ENCODE measurements around the gene FAHD2B.
"Not testable (repeated sequence)": the region's sequence is repeated elsewhere in the genome, so short reads cannot be mapped to it uniquely, and the experiment has no call there.

FAHD2B gene

GRCh38 chr2:97067279-97068004 is 27.2 kb downstream of the FAHD2B start:
- no peak for DNase-seq

- not testable (repeated sequence) for DNase-seq
Observed at GRCh38 chr2:97066030-97066429, 28.7 kb downstream of the FAHD2B start.

GRCh38 chr2:97062020-97062419 is 32.7 kb downstream of the FAHD2B start:
- not testable (repeated sequence) for DNase-seq

GRCh38 chr2:97059782-97060181 is 34.9 kb downstream of the FAHD2B start:
- DNase-seq: not testable (repeated sequence)

- not testable (repeated sequence) for DNase-seq
Observed at GRCh38 chr2:97056150-97056549, 38.5 kb downstream of the FAHD2B start.

- not testable (repeated sequence) for DNase-seq
Observed at GRCh38 chr2:97050032-97050431, 44.6 kb downstream of the FAHD2B start.

- DNase-seq: not testable (repeated sequence)
Observed at GRCh38 chr2:97048448-97048847, 46.2 kb downstream of the FAHD2B start.

GRCh38 chr2:97046676-97047075 is 48.0 kb downstream of the FAHD2B start:
- not testable (repeated sequence) for DNase-seq

- not testable (repeated sequence) for DNase-seq
Observed at GRCh38 chr2:97045895-97046499, 48.7 kb downstream of the FAHD2B start.

Measured in stimulated activated CD4-positive, alpha-beta T cell treated with anti-CD3 and anti-CD28 coated beads, Interleukin-12 subunit alpha, Interleukin-12 subunit beta, amount 100 ng/mL, for 4 hours (primary cell).